Cerebellar nuclear complex (tissue), 1 donor: ENCODE data around the gene PUS3.

Experiments used
- DNase-seq, 2 experiments: peaks; one replicate each; lab custom pipeline; 2025; lab: John Stamatoyannopoulos, UW

The PUS3 gene

GRCh38 chr11:125941619-125942611 is 38.9 kb upstream of the PUS3 start:
- DNase-seq: peak in 1 of 2 experiments; percentile 64

- peak; percentile 22 to 53 for DNase-seq
Measured at GRCh38 chr11:125941267-125941618, 38.2 kb upstream of the PUS3 start.

GRCh38 chr11:125940145-125940544 is 37.1 kb upstream of the PUS3 start:
- DNase-seq: no peak

GRCh38 chr11:125939081-125939521 is 36.1 kb upstream of the PUS3 start:
- no peak for DNase-seq

- DNase-seq: no peak
Measured at GRCh38 chr11:125938418-125938817, 35.4 kb upstream of the PUS3 start.

GRCh38 chr11:125935618-125936199 is 32.7 kb upstream of the PUS3 start:
- no peak for DNase-seq

GRCh38 chr11:125935056-125935455 is 32.0 kb upstream of the PUS3 start:
- no peak for DNase-seq

GRCh38 chr11:125934473-125934872 is 31.5 kb upstream of the PUS3 start:
- DNase-seq: no peak

GRCh38 chr11:125933030-125933813 is 30.2 kb upstream of the PUS3 start:
- no peak for DNase-seq

GRCh38 chr11:125932301-125932700 is 29.3 kb upstream of the PUS3 start:
- no peak for DNase-seq

- no peak for DNase-seq
Measured at GRCh38 chr11:125931668-125932067, 28.7 kb upstream of the PUS3 start.

GRCh38 chr11:125931116-125931515 is 28.1 kb upstream of the PUS3 start:
- no peak for DNase-seq

GRCh38 chr11:125930076-125930450 is 27.1 kb upstream of the PUS3 start:
- DNase-seq: no peak

GRCh38 chr11:125929445-125930075 is 26.6 kb upstream of the PUS3 start:
- no peak for DNase-seq

GRCh38 chr11:125926682-125927081 is 23.7 kb upstream of the PUS3 start:
- DNase-seq: no peak

GRCh38 chr11:125925804-125926203 is 22.8 kb upstream of the PUS3 start:
- DNase-seq: no peak

GRCh38 chr11:125925247-125925740 is 22.3 kb upstream of the PUS3 start:
- no peak for DNase-seq

GRCh38 chr11:125924384-125925007 is 21.5 kb upstream of the PUS3 start:
- no peak for DNase-seq

- DNase-seq: no peak
Measured at GRCh38 chr11:125923633-125924032, 20.6 kb upstream of the PUS3 start.

GRCh38 chr11:125923012-125923579 is 20.1 kb upstream of the PUS3 start:
- DNase-seq: peak; percentile 16 to 81

- DNase-seq: no peak
Measured at GRCh38 chr11:125922156-125922555, 19.1 kb upstream of the PUS3 start.
